NCI-H82 (cell line): ENCODE measurements around the gene SIDT2.
"Not testable (repeated sequence)": the region's sequence is repeated elsewhere in the genome, so short reads cannot be mapped to it uniquely, and the experiment has no call there.

Source experiments
- DNase-seq: peaks from one replicate; lab custom pipeline; 2025; lab: John Stamatoyannopoulos, UW

Gene SIDT2

GRCh38 chr11:117178210-117179034 is at the start of gene SIDT2:
TSS of gene SIDT2 (plus strand) at chr11:117178743. CDS start at chr11:117179264, 521 bp downstream.
- peak; percentile 96 for DNase-seq

GRCh38 chr11:117130396-117130795 is 48.1 kb upstream of the SIDT2 start:
- not testable (repeated sequence) for DNase-seq

GRCh38 chr11:117130879-117131278 is 47.7 kb upstream of the SIDT2 start:
- no peak for DNase-seq

- no peak for DNase-seq
Measured at GRCh38 chr11:117134431-117134830, 44.1 kb upstream of the SIDT2 start.

- DNase-seq, result not testable (repeated sequence)
Measured at GRCh38 chr11:117134979-117135378, 43.6 kb upstream of the SIDT2 start.

- DNase-seq, result not testable (repeated sequence)
Measured at GRCh38 chr11:117137223-117138086, 41.1 kb upstream of the SIDT2 start.

- peak; percentile 66 for DNase-seq
Measured at GRCh38 chr11:117143390-117143789, 35.2 kb upstream of the SIDT2 start.

- DNase-seq, result peak; percentile 96
Measured at GRCh38 chr11:117143871-117144476, 34.6 kb upstream of the SIDT2 start, which contains the start of gene PAFAH1B2. TSS of gene PAFAH1B2 (plus strand) at chr11:117144287. CDS start at chr11:117152448, 8,161 bp downstream.

- peak; percentile 68 for DNase-seq
Measured at GRCh38 chr11:117144477-117145392, 33.8 kb upstream of the SIDT2 start.

- peak; percentile 35 for DNase-seq
Measured at GRCh38 chr11:117145393-117145761, 33.2 kb upstream of the SIDT2 start.

- DNase-seq, result no peak
Measured at GRCh38 chr11:117146521-117146920, 32.0 kb upstream of the SIDT2 start.

- no peak for DNase-seq
Measured at GRCh38 chr11:117152066-117152465, 26.5 kb upstream of the SIDT2 start.

GRCh38 chr11:117154468-117154867 is 24.1 kb upstream of the SIDT2 start:
- no peak for DNase-seq

- DNase-seq, result no peak
Measured at GRCh38 chr11:117157507-117157906, 21.0 kb upstream of the SIDT2 start.

- DNase-seq, result no peak
Measured at GRCh38 chr11:117159892-117160291, 18.7 kb upstream of the SIDT2 start.

GRCh38 chr11:117160826-117161225 is 17.7 kb upstream of the SIDT2 start:
- DNase-seq, result no peak

GRCh38 chr11:117166491-117166890 is 12.1 kb upstream of the SIDT2 start:
- no peak for DNase-seq

- no peak for DNase-seq
Measured at GRCh38 chr11:117169736-117170135, 8.8 kb upstream of the SIDT2 start.

- DNase-seq, result no peak
Measured at GRCh38 chr11:117170210-117170609, 8.3 kb upstream of the SIDT2 start.

- DNase-seq, result no peak
Measured at GRCh38 chr11:117171007-117171403, 7.5 kb upstream of the SIDT2 start.

- peak; percentile 18 for DNase-seq
Measured at GRCh38 chr11:117171404-117172061, 7.0 kb upstream of the SIDT2 start.
